ENCODE results near the gene ACBD4.

DNA sequence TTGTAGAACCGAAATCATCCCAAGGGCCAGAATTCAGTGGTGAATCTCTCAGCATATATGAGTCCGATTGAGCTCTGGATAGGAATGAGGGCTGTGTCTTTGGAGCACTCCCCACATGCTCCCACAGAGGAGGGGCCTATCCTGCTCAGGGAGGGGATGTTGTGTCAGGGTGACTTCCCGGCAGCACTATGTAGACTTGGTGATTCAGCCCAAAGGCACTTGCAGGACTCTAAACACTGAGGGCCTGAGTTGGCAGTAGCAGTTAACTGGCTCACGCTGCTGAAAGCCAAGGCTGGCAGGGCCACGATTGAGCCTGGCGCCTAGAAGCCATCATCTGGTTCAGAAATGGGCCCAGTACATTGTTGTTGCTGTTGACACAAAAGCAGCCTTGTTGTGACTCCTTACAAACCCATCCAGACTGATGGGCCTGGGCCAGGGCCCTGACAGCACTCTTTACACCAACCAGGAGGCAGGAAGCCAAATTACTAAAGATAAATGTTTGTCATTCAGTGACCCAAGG lies 42.5 kb upstream of the ACBD4 start:
- TF ChIP-seq, protein P1, sequence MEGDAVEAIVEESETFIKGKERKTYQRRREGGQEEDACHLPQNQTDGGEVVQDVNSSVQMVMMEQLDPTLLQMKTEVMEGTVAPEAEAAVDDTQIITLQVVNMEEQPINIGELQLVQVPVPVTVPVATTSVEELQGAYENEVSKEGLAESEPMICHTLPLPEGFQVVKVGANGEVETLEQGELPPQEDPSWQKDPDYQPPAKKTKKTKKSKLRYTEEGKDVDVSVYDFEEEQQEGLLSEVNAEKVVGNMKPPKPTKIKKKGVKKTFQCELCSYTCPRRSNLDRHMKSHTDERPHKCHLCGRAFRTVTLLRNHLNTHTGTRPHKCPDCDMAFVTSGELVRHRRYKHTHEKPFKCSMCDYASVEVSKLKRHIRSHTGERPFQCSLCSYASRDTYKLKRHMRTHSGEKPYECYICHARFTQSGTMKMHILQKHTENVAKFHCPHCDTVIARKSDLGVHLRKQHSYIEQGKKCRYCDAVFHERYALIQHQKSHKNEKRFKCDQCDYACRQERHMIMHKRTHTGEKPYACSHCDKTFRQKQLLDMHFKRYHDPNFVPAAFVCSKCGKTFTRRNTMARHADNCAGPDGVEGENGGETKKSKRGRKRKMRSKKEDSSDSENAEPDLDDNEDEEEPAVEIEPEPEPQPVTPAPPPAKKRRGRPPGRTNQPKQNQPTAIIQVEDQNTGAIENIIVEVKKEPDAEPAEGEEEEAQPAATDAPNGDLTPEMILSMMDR (conservative IDR thresholded peaks at IDR 0.05; ENCODE audit: low read length), result no peak
- TF ChIP-seq EZH2phosphoT487 (IDR thresholded peaks at IDR 0.05; ENCODE audit: borderline replicate concordance, low read depth, low read length), result no peak

Data from OCI-LY7 (cell line).